Fibroblast of the aortic adventitia (primary cell): ENCODE measurements around the gene ZNF165. TPM values are rescaled to one million over a fixed set of nuclear protein-coding genes. Genes with fewer than 3 reads are reported as not detected.
A peak's percentile ranks its signal among the peaks of the same experiment; 100 is the strongest.
"Not testable (repeated sequence)": the region's sequence is repeated elsewhere in the genome, so short reads cannot be mapped to it uniquely, and the experiment has no call there.

Source experiments
- DNase-seq: peaks from one replicate; pipeline ENCODE4 v3.0.0-alpha.2; 2010; ENCODE audit warnings: low read depth
- H3K4me3 ChIP-seq: 2 replicates; pipeline ENCODE4 v1.5.1; 2011; ENCODE audit warnings: low read depth, mild to moderate bottlenecking, control low read depth, low read length, moderate library complexity
- CTCF ChIP-seq: IDR thresholded peaks from 2 replicates; pipeline ENCODE4 v1.5.1; 2011; ENCODE audit warnings: mild to moderate bottlenecking, low read length, control low read depth, inconsistent platforms; ENCODE audit not compliant: insufficient read depth
- total RNA-seq: library from RNA; depleted of rRNA; stranded (reverse); fragments of >200 nt; gene quantifications from 2 replicates; pipeline ENCODE4 v1.2.3, GENCODE V29; 2012; ENCODE audit warnings: low replicate concordance

ZNF165 gene
- total RNA-seq, 1 donor = 0.45 TPM

GRCh38 chr6:28118217-28118616 is 37.8 kb downstream of the ZNF165 start:
- no peak for TF ChIP-seq CTCF
- DNase-seq = no peak
- H3K4me3 ChIP-seq = no peak overlapping the region

DNA sequence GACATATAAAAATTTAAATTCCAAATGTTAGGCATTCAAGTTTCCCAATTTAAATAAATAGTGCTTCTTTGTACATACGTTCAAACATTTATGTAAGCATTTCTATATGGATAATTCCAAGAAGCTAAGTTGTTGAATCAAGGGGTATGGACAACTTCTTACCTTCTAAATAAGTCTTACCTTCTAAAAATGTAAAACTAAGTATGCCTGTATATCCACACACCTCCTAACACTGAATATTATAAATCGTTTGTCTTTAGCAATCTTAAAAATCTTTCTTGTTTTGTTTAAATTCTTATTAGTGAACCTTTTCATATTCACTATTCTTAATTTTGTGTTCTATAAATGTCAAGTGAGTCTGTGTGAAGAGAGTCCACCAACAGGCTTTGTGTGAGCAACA is 41.5 kb downstream of the ZNF165 start:
- no peak overlapping the region for H3K4me3 ChIP-seq
- no peak for DNase-seq
- no peak for TF ChIP-seq CTCF

GRCh38 chr6:28122283-28122682 is 41.9 kb downstream of the ZNF165 start:
- H3K4me3 ChIP-seq, DNase-seq: not testable (repeated sequence)

GRCh38 chr6:28124350-28124970 is 44.1 kb downstream of the ZNF165 start, which contains the start of gene ZSCAN16:
Gene ZSCAN16 (plus strand): TSS chr6:28124609. CDS start chr6:28125444, 835 bp downstream.
- DNase-seq = peak; percentile 85

GRCh38 chr6:28124971-28125353 is 44.6 kb downstream of the ZNF165 start:
- no peak for TF ChIP-seq CTCF
- H3K4me3 ChIP-seq = peak overlapping the region; percentile 96

More at GRCh38 chr6:28124350-28124970, 44.1 kb downstream of the ZNF165 start, which contains the start of gene ZSCAN16:
- peak within 1 kb of the TSS; percentile 96 for H3K4me3 ChIP-seq
- TF ChIP-seq CTCF = no peak

DNA sequence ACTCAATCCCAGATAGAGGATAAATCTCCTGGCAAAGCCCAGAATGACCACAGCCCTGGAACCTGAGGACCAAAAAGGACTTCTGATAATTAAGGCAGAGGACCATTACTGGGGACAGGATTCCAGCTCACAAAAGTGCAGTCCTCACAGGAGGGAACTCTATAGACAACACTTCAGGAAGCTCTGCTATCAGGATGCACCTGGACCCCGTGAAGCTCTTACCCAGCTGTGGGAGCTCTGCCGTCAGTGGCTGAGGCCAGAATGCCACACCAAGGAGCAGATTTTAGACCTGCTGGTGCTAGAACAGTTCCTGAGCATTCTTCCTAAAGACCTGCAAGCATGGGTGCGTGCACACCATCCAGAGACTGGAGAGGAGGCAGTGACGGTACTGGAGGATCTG is 45.0 kb downstream of the ZNF165 start:
- DNase-seq = no peak
- no peak overlapping the region for H3K4me3 ChIP-seq
- no peak for TF ChIP-seq CTCF

More at GRCh38 chr6:28124971-28125353, 44.6 kb downstream of the ZNF165 start:
- DNase-seq = no peak

- H3K4me3 ChIP-seq = no peak overlapping the region
- DNase-seq = peak; percentile 53
- TF ChIP-seq CTCF = peak; percentile 50
These were observed 53.6 kb downstream of the ZNF165 start for GRCh38 chr6:28134015-28134414.
